Pancreas (tissue), 10 donors: ENCODE data around the gene LCE2D. TPM values are rescaled to one million over a fixed set of nuclear protein-coding genes. Genes with fewer than 3 reads are reported as not detected.
"Not testable (repeated sequence)": the region's sequence is repeated elsewhere in the genome, so short reads cannot be mapped to it uniquely, and the experiment has no call there.

Experiments
- ATAC-seq, 4 donors: fragments of 200-7000 bp; cut with Tn5 transposase; one replicate each; pipeline versions ENCODE4 v1.8.0 to v1.9.1; 2020; ENCODE audit warnings: mild to moderate bottlenecking in 4 of 4, moderate library complexity in 4 of 4
- DNase-seq, 6 donors: peaks; one replicate each; pipeline ENCODE4 v3.0.0-alpha.2; 2020
- FAIRE-seq: peaks from 2 replicates; lab custom pipeline; 2012; peaks lifted over from hg19 to GRCh38; lab: Jason Lieb, UNC
- H3K27ac ChIP-seq, 4 donors: fragments of 200-600 bp; sonication (generic); 1 replicate in 3 of 4; 2 replicates in 1 of 4; pipeline versions ENCODE4 v1.5.0 to v1.8.0; 2020
- H3K27me3 ChIP-seq, 4 donors: fragments of 200-600 bp; one replicate each; pipeline ENCODE4 v1.8.0; 2021
- H3K36me3 ChIP-seq, 3 donors: fragments of 200-600 bp; sonication (generic) in 1 of 3; one replicate each; pipeline versions ENCODE4 v1.5.0 to v1.8.0; 2020 to 2021
- H3K4me1 ChIP-seq, 3 donors: fragments of 200-600 bp; one replicate each; pipeline ENCODE4 v1.8.0; 2021
- H3K4me3 ChIP-seq, 4 donors: fragments of 200-600 bp; sonication (generic) in 2 of 4; one replicate each; pipeline versions ENCODE4 v1.5.0 to v1.8.0; 2020 to 2021
- H3K9me3 ChIP-seq, 4 donors: fragments of 200-600 bp; one replicate each; pipeline ENCODE4 v1.8.0; 2021
- whole genome bisulfite sequencing, 2 donors: extraction: QIAGEN DNeasy Blood & Tissue Kit; methylation state at CpG; one replicate each; pipeline ENCODE4 v1.1.7; 2013; 5-methylcytosine and 5-hydroxymethylcytosine counted together
- intact Hi-C, 3 donors: fragments of 100-400 bp; cut with DNase I; formaldehyde crosslinking; loops; one replicate each; pipeline versions ENCODE4 v1.11.1 to v1.14.2; 2022
- polyA plus RNA-seq, 2 donors: library from polyadenylated mRNA; stranded (reverse); fragments of 200-250 nt; gene quantifications; one replicate each; pipeline ENCODE4 v1.2.3, GENCODE V29; 2013
- total RNA-seq, 6 donors: library from RNA; stranded (reverse); fragmentation: NEBNext Ultra II Directional in 4 of 6; extraction: Animal tissue kit (Norgen Biotek cat#: 25700) in 4 of 6; gene quantifications; one replicate each; pipeline versions ENCODE4 v1.2.1 to v1.2.4, GENCODE V29; 2021 to 2023
- TF ChIP-seq, protein P1 (sequence below), 4 donors: fragments of 200-600 bp; sonication (generic) in 3 of 4; IDR thresholded peaks; one replicate each; pipeline versions ENCODE4 v1.5.0 to v1.8.0; 2021; ENCODE audit warnings: antibody characterized with exemption in 4 of 4
- donor health status: healthy with polysubstance abuse.
- donor health status: DM: no; HTN: no; CAD: no; lungs with moderate emphysema.
- donor health status: DM: no; HTN: no; CAD: no.
- donor health status: control.
- donor health status: control.
- donor health status: Bipolar disorder and iron deficiency.
- donor health status: DM: yes; HTN: yes; CAD: no.
- donor health status: DM: no; HTN: no; CAD: no.
- donor health status: DM: no; HTN: no; CAD: no.
- donor health status: DM: yes; HTN: yes; CAD: no.

The LCE2D gene
- total and polyA plus RNA-seq, 8 donors = not detected

DNA sequence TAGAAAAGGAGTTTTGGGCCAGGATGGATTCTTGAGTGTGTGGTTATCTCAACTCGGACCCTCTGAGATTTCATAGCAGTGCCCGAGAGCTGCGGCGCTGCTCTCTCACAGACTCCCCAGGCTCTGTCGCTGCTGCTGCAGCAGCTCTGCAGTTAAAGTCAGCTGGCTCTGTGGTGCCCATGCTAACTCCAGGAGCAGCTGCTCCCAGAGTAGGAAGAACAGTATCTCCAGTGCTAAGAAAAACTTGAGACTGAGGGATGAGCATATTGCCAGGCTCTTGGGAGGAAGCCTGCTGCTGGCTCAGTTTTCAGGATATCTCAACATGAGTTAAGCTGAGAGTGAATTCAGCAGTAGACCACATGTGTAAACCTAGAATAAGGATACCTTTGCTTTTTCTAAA lies 4.5 kb downstream of the LCE2D start:
- H3K36me3 ChIP-seq = no peaks in the 10 kb centered on the region
- H3K4me1 ChIP-seq = no peaks in the 10 kb centered on the region
- WGBS, 2 donors = 75 to 78% methylated on average over 5 of the region's 5 CpGs
- H3K9me3 ChIP-seq = no peaks in the 10 kb centered on the region
- H3K27me3 ChIP-seq = no peaks in the 10 kb centered on the region
- TF ChIP-seq, protein P1, sequence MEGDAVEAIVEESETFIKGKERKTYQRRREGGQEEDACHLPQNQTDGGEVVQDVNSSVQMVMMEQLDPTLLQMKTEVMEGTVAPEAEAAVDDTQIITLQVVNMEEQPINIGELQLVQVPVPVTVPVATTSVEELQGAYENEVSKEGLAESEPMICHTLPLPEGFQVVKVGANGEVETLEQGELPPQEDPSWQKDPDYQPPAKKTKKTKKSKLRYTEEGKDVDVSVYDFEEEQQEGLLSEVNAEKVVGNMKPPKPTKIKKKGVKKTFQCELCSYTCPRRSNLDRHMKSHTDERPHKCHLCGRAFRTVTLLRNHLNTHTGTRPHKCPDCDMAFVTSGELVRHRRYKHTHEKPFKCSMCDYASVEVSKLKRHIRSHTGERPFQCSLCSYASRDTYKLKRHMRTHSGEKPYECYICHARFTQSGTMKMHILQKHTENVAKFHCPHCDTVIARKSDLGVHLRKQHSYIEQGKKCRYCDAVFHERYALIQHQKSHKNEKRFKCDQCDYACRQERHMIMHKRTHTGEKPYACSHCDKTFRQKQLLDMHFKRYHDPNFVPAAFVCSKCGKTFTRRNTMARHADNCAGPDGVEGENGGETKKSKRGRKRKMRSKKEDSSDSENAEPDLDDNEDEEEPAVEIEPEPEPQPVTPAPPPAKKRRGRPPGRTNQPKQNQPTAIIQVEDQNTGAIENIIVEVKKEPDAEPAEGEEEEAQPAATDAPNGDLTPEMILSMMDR (IDR thresholded peaks at IDR 0.05) = no peak
- intact Hi-C loops = no loop called here
- no peak for ATAC-seq
- no peak for FAIRE-seq
- H3K4me3 ChIP-seq = no peak overlapping the region
- no peak for DNase-seq
- H3K27ac ChIP-seq = no peak overlapping the region

DNA sequence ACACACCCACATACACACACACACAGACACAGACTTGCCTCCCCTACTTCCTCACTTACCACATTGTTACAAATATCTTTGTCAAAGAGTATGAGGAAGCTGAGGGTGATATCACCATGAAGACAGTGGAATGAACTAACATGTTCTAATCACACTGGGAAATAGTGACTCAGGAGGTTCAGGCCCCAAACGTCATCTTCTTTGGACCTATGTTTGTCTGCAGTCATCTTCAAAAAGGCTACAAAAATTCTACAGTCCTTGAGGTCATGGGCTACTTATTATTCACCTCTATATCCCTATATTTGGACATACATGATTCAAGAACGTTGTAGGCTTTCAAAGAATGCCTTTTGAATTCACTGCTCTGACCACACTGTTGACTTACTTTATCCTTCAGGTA lies 9.8 kb downstream of the LCE2D start:
- ATAC-seq (no peak), DNase-seq (no peak), FAIRE-seq (no peak)
- Histone ChIP-seq H3K27me3 (no peaks in the 10 kb centered on the region), H3K4me3 (no peak overlapping the region), H3K9me3 (no peaks in the 10 kb centered on the region), H3K36me3 (no peaks in the 10 kb centered on the region), H3K4me1 (no peaks in the 10 kb centered on the region), H3K27ac (no peak overlapping the region)
- TF ChIP-seq, protein P1 (IDR thresholded peaks at IDR 0.05) = no peak
- intact Hi-C loops = no loop called here
- WGBS, 2 donors = 33 to 37% methylated on average over 2 of the region's 2 CpGs

DNA sequence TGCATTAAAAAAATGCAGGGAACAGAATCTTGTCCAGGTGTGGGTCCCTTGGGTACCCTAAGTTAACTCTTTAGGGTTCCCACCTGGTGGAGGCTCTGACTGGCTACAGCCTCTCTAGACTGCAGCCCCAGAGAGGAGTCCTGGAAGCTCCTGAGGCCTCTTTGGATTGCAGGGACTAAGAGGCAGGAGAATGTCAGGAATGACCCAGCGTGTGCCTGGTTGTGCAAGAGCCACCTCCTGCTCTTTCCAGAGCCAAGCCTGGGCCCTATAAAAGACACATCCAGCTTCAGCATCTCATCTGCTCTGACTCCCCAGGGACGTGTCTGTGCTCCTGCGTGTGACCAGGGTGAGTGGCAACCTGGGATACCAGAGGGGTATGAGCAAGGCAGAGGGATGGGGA lies 11.8 kb downstream of the LCE2D start, which contains the start of gene LCE2C:
Gene LCE2C (plus strand): TSS at position 297 of the 400 bp plus-strand sequence. CDS start 737 bp downstream, outside the sequence.
- H3K36me3 ChIP-seq, H3K4me3 ChIP-seq, DNase-seq, H3K9me3 ChIP-seq, FAIRE-seq, H3K27ac ChIP-seq, ATAC-seq, intact Hi-C loops, H3K4me1 ChIP-seq, H3K27me3 ChIP-seq: not testable (repeated sequence)
- WGBS, 2 donors = 65 to 68% methylated on average over 2 to 3 of the region's 3 CpGs

DNA sequence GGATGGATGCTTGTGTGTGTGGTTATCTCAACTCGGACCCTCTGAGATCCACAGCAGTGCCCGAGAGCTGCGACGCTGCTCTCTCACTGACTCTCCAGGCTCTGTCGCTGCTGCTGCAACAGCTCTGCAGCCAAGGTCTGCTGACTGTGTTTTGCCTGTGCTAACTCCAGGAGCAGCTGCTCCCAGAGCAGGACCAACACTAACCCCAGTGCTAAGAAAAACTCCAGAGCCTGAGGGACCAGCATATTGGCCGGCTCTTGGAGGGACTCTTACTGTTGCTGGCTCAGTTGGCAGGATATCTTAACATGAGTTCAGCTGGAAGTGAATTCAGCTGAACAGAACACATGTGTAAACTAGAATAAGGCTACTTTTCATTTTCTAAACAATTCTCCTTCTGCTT lies 16.3 kb downstream of the LCE2D start:
- TF ChIP-seq, protein P1 (IDR thresholded peaks at IDR 0.05) = no peak
- no peak for ATAC-seq
- Histone ChIP-seq H3K9me3 (no peaks in the 10 kb centered on the region), H3K27me3 (no peaks in the 10 kb centered on the region), H3K4me3 (peak overlapping the region in 1 of 4 donors; percentile 6), H3K4me1 (no peaks in the 10 kb centered on the region), H3K27ac (no peak overlapping the region), H3K36me3 (no peaks in the 10 kb centered on the region)
- no peak for FAIRE-seq
- DNase-seq = no peak
- intact Hi-C loops = no loop called here
- WGBS, 2 donors = 35 to 40% methylated on average over 6 of the region's 6 CpGs

DNA sequence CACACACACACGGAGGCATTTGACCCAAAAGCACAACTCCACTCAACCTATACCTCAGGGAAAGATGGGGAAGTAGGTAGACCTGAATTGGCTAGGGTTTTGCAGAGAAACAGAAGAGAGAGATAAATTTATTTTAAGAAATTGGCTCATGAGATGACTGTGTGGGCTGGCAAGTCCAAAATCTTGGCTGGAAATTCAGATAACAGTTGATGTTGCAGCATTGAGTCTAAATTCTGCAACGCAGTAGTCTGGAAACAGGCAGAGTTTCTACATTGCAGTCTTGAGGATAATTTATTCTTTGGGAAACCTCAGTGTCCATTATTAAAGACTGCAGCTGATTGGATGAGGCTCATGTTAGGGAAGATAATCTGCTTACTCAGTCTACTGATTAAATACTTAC lies 18.4 kb downstream of the LCE2D start:
- FAIRE-seq (no peak), DNase-seq (no peak), ATAC-seq (no peak)
- intact Hi-C loops = no loop called here
- TF ChIP-seq, protein P1 (IDR thresholded peaks at IDR 0.05) = no peak
- Histone ChIP-seq H3K4me3 (no peak overlapping the region), H3K27me3 (no peaks in the 10 kb centered on the region), H3K4me1 (no peaks in the 10 kb centered on the region), H3K36me3 (no peaks in the 10 kb centered on the region), H3K9me3 (no peaks in the 10 kb centered on the region), H3K27ac (no peak overlapping the region)
- WGBS, 2 donors = 50 to 64% methylated on average over 2 of the region's 2 CpGs
